NOMO-1 (cell line): ENCODE measurements around the gene BID.

ENCODE experiments used
- DNase-seq, 2 experiments: peaks; one replicate each; lab custom pipeline; 2025; ENCODE audit not compliant: unreplicated experiment in 2 of 2; lab: John Stamatoyannopoulos, UW

BID gene

GRCh38 chr22:17803609-17804270 lies 29.5 kb upstream of the BID start:
- DNase-seq = no peak

GRCh38 chr22:17802822-17803221 lies 28.6 kb upstream of the BID start:
- DNase-seq = no peak

- no peak for DNase-seq
These were observed 28.1 kb upstream of the BID start for GRCh38 chr22:17802411-17802810.

- peak; percentile 83 to 86 for DNase-seq
These were observed 23.7 kb upstream of the BID start for GRCh38 chr22:17797721-17798559.

- no peak for DNase-seq
These were observed 22.4 kb upstream of the BID start for GRCh38 chr22:17796695-17797094.

GRCh38 chr22:17795661-17796548 lies 21.6 kb upstream of the BID start:
- no peak for DNase-seq

GRCh38 chr22:17794726-17795542 lies 20.7 kb upstream of the BID start:
- no peak for DNase-seq

GRCh38 chr22:17792854-17793434 lies 18.7 kb upstream of the BID start:
- DNase-seq = no peak

- no peak for DNase-seq
These were observed 18.0 kb upstream of the BID start for GRCh38 chr22:17792299-17792698.

GRCh38 chr22:17791196-17791595 lies 16.9 kb upstream of the BID start:
- no peak for DNase-seq

- DNase-seq = no peak
These were observed 15.3 kb upstream of the BID start for GRCh38 chr22:17789379-17790200.

- no peak for DNase-seq
These were observed 14.5 kb upstream of the BID start for GRCh38 chr22:17788528-17789378.

- peak in 1 of 2 experiments; percentile 28 for DNase-seq
These were observed 13.6 kb upstream of the BID start for GRCh38 chr22:17787716-17788330.

- DNase-seq = no peak
These were observed 13.0 kb upstream of the BID start for GRCh38 chr22:17787241-17787640.

- no peak for DNase-seq
These were observed 12.3 kb upstream of the BID start for GRCh38 chr22:17786435-17787161.

- DNase-seq = peak; percentile 54 to 60
These were observed 11.2 kb upstream of the BID start for GRCh38 chr22:17785185-17786184.
